ENCODE results near the gene ADGRL1.
"Not testable (repeated sequence)": the region's sequence is repeated elsewhere in the genome, so short reads cannot be mapped to it uniquely, and the experiment has no call there.

ADGRL1 gene

GRCh38 chr19:14186684-14187083 lies 19.3 kb downstream of the ADGRL1 start:
- not testable (repeated sequence) for DNase-seq

GRCh38 chr19:14185691-14186090 lies 20.3 kb downstream of the ADGRL1 start:
- DNase-seq: not testable (repeated sequence)

DNA sequence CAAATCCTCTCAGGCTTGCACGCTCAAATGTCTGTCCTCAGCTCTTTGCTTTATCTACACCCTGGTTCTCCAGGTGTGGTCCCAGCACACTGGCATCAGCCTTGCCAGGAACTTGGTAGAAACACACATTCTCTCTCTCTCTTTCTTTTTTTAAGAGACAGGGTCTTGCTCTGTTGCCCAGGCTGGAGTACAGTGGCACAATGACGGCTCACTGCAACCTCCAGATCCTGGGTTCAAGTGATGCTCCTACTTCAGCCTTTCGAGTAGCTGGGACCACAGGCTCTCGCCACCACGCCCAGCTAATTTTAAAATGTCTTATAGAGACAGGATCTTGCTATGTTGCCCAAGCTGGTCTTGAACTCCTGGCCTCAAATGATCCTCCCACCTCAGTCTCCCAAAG lies 20.8 kb downstream of the ADGRL1 start:
- no peak for DNase-seq

- no peak for DNase-seq
These were observed 22.1 kb downstream of the ADGRL1 start for GRCh38 chr19:14183741-14184350.

DNA sequence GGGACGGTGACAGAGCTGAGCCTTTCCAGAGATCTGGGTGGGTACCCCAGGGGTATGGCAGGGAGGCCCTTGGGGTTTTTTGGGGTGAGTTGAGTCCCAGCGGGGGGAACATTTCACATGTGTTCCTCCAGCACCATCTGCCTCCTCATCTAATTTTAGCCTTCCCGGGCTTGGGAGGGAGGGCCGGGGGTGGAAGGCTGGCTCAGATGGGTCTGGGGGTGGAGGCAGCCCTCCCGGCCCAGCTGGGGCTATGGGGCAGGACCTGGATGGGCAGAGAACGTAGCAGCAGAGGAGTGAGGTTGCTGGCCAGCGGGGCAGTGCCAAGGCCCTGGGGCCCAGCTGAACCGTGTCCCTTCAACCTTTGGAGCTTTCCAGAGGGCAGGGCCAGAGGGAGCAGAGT lies 23.5 kb downstream of the ADGRL1 start:
- no peak for DNase-seq

DNA sequence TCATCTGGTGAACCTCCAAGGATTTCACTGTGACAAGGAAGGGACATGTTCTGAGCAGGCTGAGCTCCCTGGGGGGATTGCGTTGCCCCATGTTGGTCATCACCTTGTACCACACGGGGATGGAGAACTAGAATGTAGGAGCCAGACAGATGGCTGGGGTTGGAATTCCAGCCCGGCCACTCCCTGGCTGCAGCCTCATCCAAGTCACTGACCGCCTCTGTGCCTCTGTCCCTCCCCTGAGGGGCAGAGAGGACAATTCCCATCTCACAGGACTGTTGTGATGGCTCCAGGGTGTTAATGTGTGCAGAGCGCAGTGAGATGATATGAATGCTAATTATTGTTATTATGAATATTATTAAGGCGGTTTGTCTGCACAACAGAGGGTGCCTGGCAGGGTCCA lies 24.1 kb downstream of the ADGRL1 start:
- no peak for DNase-seq

DNA sequence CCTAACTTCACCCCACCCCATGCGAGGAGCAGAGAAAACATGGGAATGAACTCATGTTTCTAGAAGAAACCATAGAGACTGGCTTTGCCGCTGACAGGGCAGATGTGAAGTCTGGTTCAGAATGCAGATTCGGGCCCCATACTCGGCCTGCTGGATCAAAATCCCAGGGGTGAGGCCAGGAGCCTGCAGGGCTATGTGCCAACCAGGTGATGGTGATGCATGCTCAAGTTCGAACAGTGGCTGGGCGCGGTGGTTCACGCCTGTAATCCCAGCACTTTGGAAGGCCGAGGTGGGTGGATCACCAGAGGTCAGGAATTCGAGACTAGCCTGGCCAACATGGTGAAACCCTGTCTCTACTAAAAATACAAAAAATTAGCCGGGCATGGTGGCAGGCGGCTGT lies 24.8 kb downstream of the ADGRL1 start:
- DNase-seq: not testable (repeated sequence)

GRCh38 chr19:14177496-14178074 lies 28.4 kb downstream of the ADGRL1 start:
- no peak for DNase-seq

DNA sequence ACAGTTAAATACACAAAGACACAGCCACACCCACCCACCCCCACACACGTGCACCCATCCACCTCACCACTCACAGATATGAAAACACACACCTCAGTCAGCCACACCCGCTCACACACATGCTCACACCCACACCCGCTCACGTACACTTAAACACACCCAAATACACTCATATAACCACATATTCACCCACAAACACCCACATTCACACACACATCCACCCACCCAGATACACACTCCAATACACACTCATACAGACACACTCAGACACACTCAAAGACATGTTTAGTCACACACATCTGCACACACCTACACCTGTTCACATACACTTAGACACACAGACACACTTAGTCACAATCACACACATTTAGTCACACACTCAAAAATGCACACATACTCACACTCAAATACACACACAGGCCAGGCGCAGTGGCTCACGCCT lies 30.6 kb downstream of the ADGRL1 start:
- no peak for DNase-seq

GRCh38 chr19:14174883-14175282 lies 31.1 kb downstream of the ADGRL1 start:
- DNase-seq: no peak

DNA sequence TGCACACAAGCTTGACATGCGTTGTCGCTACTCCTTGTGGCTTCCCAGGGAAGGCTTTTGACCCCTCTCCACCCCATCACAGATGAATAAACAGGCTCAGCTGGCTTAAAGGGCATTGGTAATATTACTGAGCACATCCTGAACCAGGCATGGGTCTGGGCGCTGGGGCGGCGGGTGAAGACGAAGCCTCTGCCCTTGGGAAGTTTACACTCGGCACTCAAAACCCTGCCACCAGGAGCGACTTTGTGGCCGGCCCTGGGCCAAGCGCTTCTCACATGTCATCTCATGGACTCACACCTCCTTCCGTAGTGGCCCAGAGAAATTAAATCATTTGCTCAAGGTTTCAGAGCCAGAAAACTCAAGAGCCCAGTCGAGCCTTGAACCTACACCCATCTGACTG lies 37.0 kb downstream of the ADGRL1 start:
- no peak for DNase-seq

DNA sequence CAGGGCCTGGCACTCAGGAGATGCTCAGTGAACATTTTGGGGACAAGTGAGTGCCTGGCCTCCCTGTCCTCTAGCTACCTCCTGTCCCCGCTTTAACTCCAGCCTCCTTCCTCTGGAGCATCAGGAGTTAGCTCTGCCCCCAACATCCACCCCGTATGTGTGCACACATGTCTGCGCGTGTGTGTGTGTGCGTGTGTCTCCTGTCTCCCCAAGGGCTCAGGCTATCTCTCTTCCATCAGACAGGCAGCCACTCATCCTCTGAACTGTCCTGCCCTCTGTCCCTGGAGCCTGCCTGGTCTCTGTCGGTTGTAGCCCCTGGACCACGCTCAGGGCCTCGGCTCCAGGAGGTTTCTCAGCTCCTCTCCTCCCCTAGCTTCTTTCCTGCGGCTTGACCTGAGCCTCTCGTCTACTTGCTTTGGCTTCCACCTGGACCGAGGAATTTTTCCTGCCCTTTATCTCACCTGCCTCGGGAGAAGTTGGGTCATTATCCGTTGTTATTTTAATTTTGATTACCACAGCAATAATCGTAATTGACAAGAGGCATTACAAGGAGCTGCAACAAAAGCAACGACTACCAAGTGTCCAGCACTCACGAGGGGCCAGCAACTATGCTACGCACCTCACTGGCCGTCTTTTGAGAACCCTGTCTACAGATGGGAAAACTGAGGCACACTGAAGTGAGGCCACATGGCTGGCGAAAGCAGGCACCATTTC lies 37.6 kb downstream of the ADGRL1 start:
- no peak for DNase-seq

DNA sequence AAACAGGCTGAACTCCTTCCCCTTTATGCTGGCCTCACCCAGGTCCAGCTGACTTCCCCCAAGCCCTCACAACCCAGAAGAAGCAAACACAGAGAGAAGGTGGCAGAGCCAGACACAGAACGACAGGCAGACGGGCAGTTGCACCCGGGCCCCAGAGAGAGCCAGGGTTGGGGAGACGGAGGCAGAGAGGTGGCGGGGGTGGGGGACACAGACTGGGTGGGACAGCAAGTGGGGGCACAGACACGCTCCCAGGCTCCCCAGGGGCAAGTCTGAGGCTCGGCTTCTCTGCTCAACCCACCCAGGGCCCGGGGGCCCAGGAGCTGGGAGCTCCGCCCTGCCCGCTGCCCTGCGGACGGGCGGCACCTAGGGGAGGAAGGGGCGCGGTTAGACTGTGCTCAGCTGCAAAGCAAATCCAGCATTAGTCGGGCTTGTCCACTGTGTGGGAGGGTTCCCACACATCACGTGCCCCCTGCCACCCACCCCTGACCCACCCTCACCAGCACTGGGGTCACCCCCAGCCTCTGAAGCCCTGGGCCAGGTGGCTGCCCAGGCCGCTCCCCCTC lies 38.3 kb downstream of the ADGRL1 start:
- DNase-seq: no peak

- no peak for DNase-seq
These were observed 38.9 kb downstream of the ADGRL1 start for GRCh38 chr19:14166999-14167575.

DNA sequence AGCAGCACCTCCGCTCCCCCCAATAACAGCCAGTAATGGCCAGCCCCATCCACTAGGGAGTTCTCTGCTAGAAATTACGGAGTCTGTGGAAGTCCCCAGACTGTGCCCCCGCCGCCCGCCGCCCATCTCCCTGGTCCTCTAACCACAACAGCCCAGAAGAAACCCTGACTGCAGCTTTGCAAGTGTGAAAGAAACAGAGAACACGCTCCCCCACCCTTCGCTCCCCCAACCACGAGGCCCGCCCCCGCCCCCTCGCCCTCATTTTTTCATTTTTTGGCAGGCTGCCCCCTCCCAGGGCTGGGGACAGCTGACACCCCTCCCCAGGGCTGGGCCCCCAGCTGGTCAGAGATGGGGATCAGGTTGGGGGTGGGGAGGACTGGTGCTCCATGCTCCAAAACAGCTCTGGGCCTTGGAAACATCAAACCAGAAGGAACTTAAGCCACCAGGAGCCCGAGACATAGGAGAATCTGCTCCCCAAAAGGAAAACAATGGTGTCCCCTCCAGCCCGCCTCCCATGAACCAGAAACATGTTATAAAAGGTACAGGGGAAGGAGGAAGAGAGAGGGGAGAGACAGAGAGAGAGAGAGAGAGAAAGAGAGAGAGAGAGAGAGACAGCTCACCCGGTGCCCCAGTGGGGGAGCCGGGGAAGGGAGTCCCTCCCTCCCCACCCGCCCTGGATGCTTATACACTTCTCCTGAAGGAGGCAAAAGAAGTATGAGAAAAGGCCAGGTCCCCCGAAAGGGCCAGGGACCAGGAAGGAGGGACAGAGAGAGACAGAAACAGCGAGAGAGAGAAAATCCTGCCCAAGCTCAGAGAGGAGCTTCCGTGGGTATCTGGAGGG lies 39.8 kb downstream of the ADGRL1 start:
- DNase-seq: no peak

DNA sequence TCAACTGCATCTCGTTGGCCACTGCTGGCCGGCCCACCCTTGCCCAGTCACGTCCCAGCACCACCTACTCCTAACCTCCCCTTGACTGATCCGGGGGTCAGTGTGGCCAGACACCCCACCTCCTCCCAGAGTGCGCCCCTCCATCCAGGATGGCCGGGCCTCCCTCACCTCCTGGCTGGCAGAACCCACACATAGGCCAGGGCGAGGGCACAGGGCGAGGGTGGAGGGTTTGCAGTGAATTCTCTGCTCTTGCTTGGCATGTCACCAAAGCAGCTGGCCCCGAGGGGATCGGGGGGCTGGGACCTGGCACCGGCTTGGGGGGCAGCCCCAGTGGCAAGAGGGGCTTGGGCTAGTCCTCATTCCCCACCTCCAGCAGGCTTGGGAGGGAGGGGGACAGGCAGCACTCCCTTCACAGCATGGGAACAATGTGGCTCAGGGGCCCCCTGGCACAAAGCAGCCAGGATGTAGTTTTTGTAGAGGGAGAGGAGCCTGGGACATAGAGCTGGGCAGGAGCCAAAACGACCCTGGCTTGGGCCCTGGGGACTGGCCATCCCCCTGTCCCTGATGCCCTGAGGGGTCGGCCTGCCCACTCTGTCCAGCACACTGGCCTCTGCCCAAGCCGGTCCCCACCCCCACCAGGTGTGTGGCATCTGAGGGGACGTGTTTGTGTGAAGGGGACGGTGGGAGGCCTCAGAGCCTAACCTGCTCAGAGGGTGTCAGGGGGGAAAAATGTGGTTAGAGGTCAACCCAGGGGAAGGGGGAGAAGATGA lies 41.1 kb downstream of the ADGRL1 start:
- DNase-seq: no peak

DNA sequence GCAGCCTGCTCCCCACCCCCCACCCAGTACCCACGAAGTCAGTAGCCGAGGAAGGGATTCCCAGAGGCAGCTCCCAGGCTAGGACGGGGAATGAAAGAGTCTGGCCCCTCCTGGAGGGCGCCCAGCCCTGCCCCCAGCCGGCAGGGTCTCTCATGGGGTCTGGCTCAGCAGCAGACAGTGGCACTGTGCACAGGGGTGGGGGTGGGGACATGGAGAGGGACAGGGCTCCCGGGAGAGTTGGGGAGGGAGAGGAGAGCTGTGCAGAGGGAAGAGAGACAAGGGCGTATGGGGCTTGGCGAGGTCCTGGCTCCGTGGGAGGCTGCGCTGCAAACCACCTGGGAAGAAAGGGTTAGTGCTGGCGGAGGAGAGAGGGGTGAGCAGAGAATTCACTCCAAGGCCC lies 41.9 kb downstream of the ADGRL1 start:
- no peak for DNase-seq

DNA sequence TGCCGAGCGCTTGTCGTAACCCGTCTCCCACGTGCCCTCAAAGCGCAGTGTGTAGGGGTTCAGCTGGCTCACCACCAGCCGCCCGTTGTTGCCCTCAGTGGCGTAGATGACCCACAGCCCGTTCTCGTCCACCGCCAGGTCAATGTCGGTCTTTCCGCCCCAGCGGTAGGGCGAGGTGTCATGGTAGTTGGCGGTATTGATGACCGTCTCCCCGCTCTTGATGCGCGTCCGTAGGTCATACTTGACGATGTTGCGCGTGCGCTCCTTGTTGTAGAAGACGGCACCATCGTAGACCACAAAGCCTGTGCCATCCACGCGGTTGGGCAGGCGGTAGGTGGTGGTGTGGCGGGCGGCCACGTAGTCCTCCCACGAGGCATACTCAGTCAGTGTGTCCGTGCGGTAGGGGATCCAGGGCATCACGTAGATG lies 43.1 kb downstream of the ADGRL1 start:
- no peak for DNase-seq

DNA sequence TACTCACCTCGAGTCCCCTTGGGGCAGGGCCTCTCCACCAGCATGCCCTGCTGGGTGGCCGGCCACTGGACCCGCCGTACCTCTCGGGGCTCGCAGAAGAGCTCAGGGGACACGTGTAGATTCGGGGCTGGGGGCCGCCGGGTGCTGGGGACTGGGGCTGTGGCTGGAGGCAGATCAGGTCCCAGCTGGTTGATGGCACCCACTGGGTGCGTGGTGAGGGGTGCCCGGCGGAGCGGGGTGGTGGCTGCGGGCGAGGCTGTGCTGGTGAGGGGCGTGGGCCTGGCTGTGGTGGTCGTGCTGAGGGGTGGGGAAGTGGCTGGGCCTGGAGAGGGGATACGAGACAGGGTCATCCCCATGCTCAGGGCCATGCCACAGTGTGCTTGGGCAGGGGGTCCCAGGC lies 44.7 kb downstream of the ADGRL1 start:
- DNase-seq: no peak

DNA sequence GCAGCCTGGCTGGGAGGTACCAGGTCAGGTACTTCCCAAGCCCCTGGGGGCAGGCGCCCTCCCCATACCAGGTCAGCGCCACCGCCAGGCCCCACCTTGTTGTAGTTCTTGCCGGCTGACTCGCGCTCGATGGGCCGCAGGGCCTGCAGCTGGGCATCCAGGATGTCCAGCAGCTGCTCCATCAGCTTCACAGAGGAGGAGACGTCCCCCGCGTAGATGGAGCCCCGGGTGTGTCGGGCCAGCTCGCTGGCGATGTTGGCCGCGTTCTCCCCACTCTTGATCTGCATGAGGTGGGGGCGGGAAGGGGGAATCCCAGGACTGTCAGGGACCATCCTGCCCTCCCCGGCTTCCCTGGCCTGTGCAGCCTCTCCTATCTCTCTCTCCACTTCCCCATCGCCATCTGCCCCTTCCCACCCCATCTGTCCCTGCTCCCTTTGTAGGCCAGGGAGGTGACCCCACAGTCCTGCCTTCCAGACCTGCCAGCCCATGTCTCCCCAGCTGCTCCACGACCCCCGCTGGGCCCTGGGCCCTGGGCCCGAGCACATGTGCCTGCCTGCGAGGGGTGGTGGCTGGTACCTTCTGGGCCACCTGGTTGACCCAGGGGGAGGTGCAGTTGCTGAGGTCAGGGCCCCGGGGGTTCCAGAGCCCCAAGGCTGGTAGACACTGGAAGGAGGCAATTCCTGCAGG lies 45.8 kb downstream of the ADGRL1 start:
- DNase-seq: peak; percentile 12

DNA sequence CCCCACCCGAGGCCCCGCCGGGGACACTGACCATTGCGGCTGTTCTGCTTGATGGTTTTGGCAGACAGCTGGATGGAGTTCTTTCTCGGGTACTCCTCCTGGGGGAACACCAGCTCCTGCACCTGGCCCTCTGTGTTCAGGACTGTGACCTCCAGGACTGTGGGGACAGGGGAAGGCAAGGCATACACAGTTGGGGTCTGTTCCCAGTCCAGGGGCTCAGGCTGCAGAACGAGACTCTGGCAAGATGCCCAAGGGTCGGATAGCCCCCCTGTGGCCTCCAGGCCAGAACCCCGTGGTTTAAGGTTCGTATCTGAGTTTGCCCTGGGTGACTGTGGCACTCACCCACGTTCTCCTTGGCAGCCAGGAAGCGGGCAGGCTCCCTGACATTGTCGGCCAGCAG lies 46.9 kb downstream of the ADGRL1 start:
- DNase-seq: no peak

Data from NCI-H524 treated with DMSO at 0.1 percent for 48 hours (cell line).